ENCODE measurements around the gene CAV1. TPM values are rescaled to one million over a fixed set of nuclear protein-coding genes. Genes with fewer than 3 reads are reported as not detected.

CAV1 gene
- total and polyA plus RNA-seq, 4 donors, result 121 to 616 (median 323) TPM

GRCh38 chr7:116491887-116492653, 32.8 kb upstream of the CAV1 start:
- 58 to 74% methylated on average over 3 of the region's 3 CpGs for WGBS, 2 donors
- Histone ChIP-seq H3K9me3 (ENCODE audit: control insufficient read depth in 4 of 4, insufficient read depth in 3 of 4, low read length in 3 of 4) (no peaks in the 10 kb centered on the region), H3K27ac (ENCODE audit: low read depth in 1 of 2, low read length in 1 of 2) (no peak overlapping the region), H3K36me3 (ENCODE audit: control insufficient read depth in 4 of 4, insufficient read depth in 4 of 4, low read length in 4 of 4) (no peaks in the 10 kb centered on the region), H3K27me3 (ENCODE audit: control insufficient read depth in 3 of 3, insufficient read depth in 3 of 3, low read length in 2 of 3) (no peaks in the 10 kb centered on the region), H3K4me1 (ENCODE audit: control insufficient read depth in 5 of 5, insufficient read depth in 5 of 5, low read length in 5 of 5) (peaks cover 0 to 25% (median 3%) of the 10 kb centered on the region in 5 donors), H3K9ac (ENCODE audit: insufficient read depth in 1 of 2, low read length in 2 of 2) (no peak overlapping the region), H3K4me3 (no peak overlapping the region)
- ATAC-seq (ENCODE audit: insufficient read depth, low FRiP score), result no peak
- DNase-seq, result no peak
- no peak for TF ChIP-seq CTCF (IDR thresholded peaks at IDR 0.05; ENCODE audit: control extremely low read depth, extremely low read depth)

- Histone ChIP-seq H3K4me1 (ENCODE audit: control insufficient read depth in 5 of 5, insufficient read depth in 5 of 5, low read length in 5 of 5) (peaks cover 0 to 25% (median 3%) of the 10 kb centered on the region in 5 donors), H3K9me3 (ENCODE audit: control insufficient read depth in 4 of 4, insufficient read depth in 3 of 4, low read length in 3 of 4) (no peaks in the 10 kb centered on the region), H3K27me3 (ENCODE audit: control insufficient read depth in 3 of 3, insufficient read depth in 3 of 3, low read length in 2 of 3) (no peaks in the 10 kb centered on the region), H3K4me3 (no peak overlapping the region), H3K36me3 (ENCODE audit: control insufficient read depth in 4 of 4, insufficient read depth in 4 of 4, low read length in 4 of 4) (no peaks in the 10 kb centered on the region), H3K27ac (ENCODE audit: low read depth in 1 of 2, low read length in 1 of 2) (no peak overlapping the region), H3K9ac (ENCODE audit: insufficient read depth in 1 of 2, low read length in 2 of 2) (no peak overlapping the region)
- ATAC-seq (ENCODE audit: insufficient read depth, low FRiP score), result no peak
- no peak for TF ChIP-seq CTCF (IDR thresholded peaks at IDR 0.05; ENCODE audit: control extremely low read depth, extremely low read depth)
- no peak for DNase-seq
- 91 to 93% methylated on average over 3 of the region's 3 CpGs for WGBS, 2 donors
Observed at GRCh38 chr7:116492654-116493109, 32.2 kb upstream of the CAV1 start.

GRCh38 chr7:116493449-116493848, 31.4 kb upstream of the CAV1 start:
- Histone ChIP-seq H3K36me3 (ENCODE audit: control insufficient read depth in 4 of 4, insufficient read depth in 4 of 4, low read length in 4 of 4) (no peaks in the 10 kb centered on the region), H3K9ac (ENCODE audit: insufficient read depth in 1 of 2, low read length in 2 of 2) (no peak overlapping the region), H3K27me3 (ENCODE audit: control insufficient read depth in 3 of 3, insufficient read depth in 3 of 3, low read length in 2 of 3) (no peaks in the 10 kb centered on the region), H3K4me3 (no peak overlapping the region), H3K27ac (ENCODE audit: low read depth in 1 of 2, low read length in 1 of 2) (no peak overlapping the region), H3K9me3 (ENCODE audit: control insufficient read depth in 4 of 4, insufficient read depth in 3 of 4, low read length in 3 of 4) (no peaks in the 10 kb centered on the region), H3K4me1 (ENCODE audit: control insufficient read depth in 5 of 5, insufficient read depth in 5 of 5, low read length in 5 of 5) (peaks cover 0 to 25% (median 3%) of the 10 kb centered on the region in 5 donors)
- TF ChIP-seq CTCF (IDR thresholded peaks at IDR 0.05; ENCODE audit: control extremely low read depth, extremely low read depth), result no peak
- no peak for ATAC-seq (ENCODE audit: insufficient read depth, low FRiP score)
- peak in 2 of 3 donors; percentile 53 to 72 for DNase-seq
- WGBS, 2 donors, result 35 to 56% methylated on average over 1 of the region's 1 CpG

All from lung (tissue), 12 donors.